D721Med (cell line): Measurements from ENCODE around the gene RAPGEF1.
"Not testable (repeated sequence)": the region's sequence is repeated elsewhere in the genome, so short reads cannot be mapped to it uniquely, and the experiment has no call there.

Experiments
- DNase-seq: peaks from one replicate; pipeline ENCODE4 v3.0.0; 2011; ENCODE audit warnings: low spot score; ENCODE audit not compliant: insufficient read length
- FAIRE-seq: peaks from 2 replicates; lab custom pipeline; 2011; peaks lifted over from hg19 to GRCh38; lab: Jason Lieb, UNC
- CTCF ChIP-seq: IDR thresholded peaks from 2 replicates; pipeline ENCODE4 v1.5.1; 2012; ENCODE audit warnings: mild to moderate bottlenecking, control low read depth; ENCODE audit not compliant: insufficient read depth; ENCODE audit errors: missing control alignments

RAPGEF1 gene

GRCh38 chr9:131688377-131688776, 51.5 kb downstream of the RAPGEF1 start:
- no peak for TF ChIP-seq CTCF
- FAIRE-seq (no peak), DNase-seq (no peak)

- DNase-seq: no peak
- no peak for TF ChIP-seq CTCF
- no peak for FAIRE-seq
Measured at GRCh38 chr9:131685753-131686706, 53.8 kb downstream of the RAPGEF1 start.

GRCh38 chr9:131683094-131683493, 56.8 kb downstream of the RAPGEF1 start:
- not testable (repeated sequence) for DNase-seq, FAIRE-seq

- FAIRE-seq: no peak
- DNase-seq: no peak
- no peak for TF ChIP-seq CTCF
Measured at GRCh38 chr9:131682261-131682660, 57.6 kb downstream of the RAPGEF1 start.

- not testable (repeated sequence) for FAIRE-seq, DNase-seq
Measured at GRCh38 chr9:131681826-131682225, 58.0 kb downstream of the RAPGEF1 start.

- FAIRE-seq, DNase-seq: not testable (repeated sequence)
Measured at GRCh38 chr9:131681108-131681507, 58.8 kb downstream of the RAPGEF1 start.

- no peak for TF ChIP-seq CTCF
- DNase-seq (no peak), FAIRE-seq (no peak)
Measured at GRCh38 chr9:131679261-131680020, 60.4 kb downstream of the RAPGEF1 start.

- DNase-seq (no peak), FAIRE-seq (no peak)
- TF ChIP-seq CTCF: no peak
Measured at GRCh38 chr9:131678499-131679111, 61.3 kb downstream of the RAPGEF1 start.
